ENCODE data around the gene LHFPL5. TPM values are rescaled to one million over a fixed set of nuclear protein-coding genes. Genes with fewer than 3 reads are reported as not detected.

LHFPL5 gene
- total and polyA plus RNA-seq, 4 donors = not detected

GRCh38 chr6:35857853-35858252 lies 52.7 kb downstream of the LHFPL5 start:
- Histone ChIP-seq H3K27me3 (ENCODE audit: control insufficient read depth in 1 of 2, insufficient read depth in 2 of 2, low read length in 1 of 2) (no peaks in the 10 kb centered on the region), H3K4me1 (ENCODE audit: control insufficient read depth in 1 of 2, insufficient read depth in 2 of 2, low read length in 2 of 2) (no peaks in the 10 kb centered on the region), H3K9me3 (ENCODE audit: control insufficient read depth, low read length) (no peaks in the 10 kb centered on the region), H3K4me3 (ENCODE audit: low read length in 2 of 2) (no peak overlapping the region), H3K27ac (ENCODE audit: low read depth in 1 of 2, low read length in 2 of 2) (no peak overlapping the region), H3K36me3 (ENCODE audit: control insufficient read depth in 1 of 2, insufficient read depth in 2 of 2, low read length in 1 of 2) (peaks cover 0 to 2% of the 10 kb centered on the region in 2 donors)
- DNase-seq (no peak), ATAC-seq (ENCODE audit: low FRiP score) (no peak)
- intact Hi-C loops (cut with DNase I) = no loop called here

- H3K27ac ChIP-seq (ENCODE audit: low read depth in 1 of 2, low read length in 2 of 2) = no peak overlapping the region
- DNase-seq = no peak
- H3K27me3 ChIP-seq (ENCODE audit: control insufficient read depth in 1 of 2, insufficient read depth in 2 of 2, low read length in 1 of 2) = no peaks in the 10 kb centered on the region
- H3K4me1 ChIP-seq (ENCODE audit: control insufficient read depth in 1 of 2, insufficient read depth in 2 of 2, low read length in 2 of 2) = no peaks in the 10 kb centered on the region
- no peaks in the 10 kb centered on the region for H3K9me3 ChIP-seq (ENCODE audit: control insufficient read depth, low read length)
- ATAC-seq (ENCODE audit: low FRiP score) = no peak
- intact Hi-C loops (cut with DNase I) = no loop called here
- 94 to 95% methylated on average over 4 of the region's 4 CpGs for WGBS, 2 donors
- H3K36me3 ChIP-seq (ENCODE audit: control insufficient read depth in 1 of 2, insufficient read depth in 2 of 2, low read length in 1 of 2) = peaks cover 0 to 2% of the 10 kb centered on the region in 2 donors
- H3K4me3 ChIP-seq (ENCODE audit: low read length in 2 of 2) = no peak overlapping the region
Observed at GRCh38 chr6:35859367-35859766, 54.2 kb downstream of the LHFPL5 start.

Other genes starting within 250 kb of the LHFPL5 start
- 10 to 100 TPM; 25.1 to 96.1 TPM for gene FKBP5, start 116.4 kb upstream of the LHFPL5 start, total RNA-seq
- 100 to 1,000 TPM in 1 of 2 donors, 10 to 100 TPM in 1; 79.2 to 102 TPM for gene FKBP5, start 116.4 kb upstream of the LHFPL5 start, polyA plus RNA-seq
- 1 to 10 TPM in 1 of 2 donors, under 1 TPM in 1; 0.52 to 1.4 TPM for gene ARMC12, start 68.3 kb upstream of the LHFPL5 start, total RNA-seq
- gene ARMC12, start 68.3 kb upstream of the LHFPL5 start, polyA plus RNA-seq = 1 to 10 TPM in 1 of 2 donors, under 1 TPM in 1; 0.25 to 6.4 TPM
- not detected for gene CLPSL2, start 28.8 kb upstream of the LHFPL5 start, total RNA-seq
- gene CLPSL2, start 28.8 kb upstream of the LHFPL5 start, polyA plus RNA-seq = not detected
- not detected for gene CLPSL1, start 24.3 kb upstream of the LHFPL5 start, total RNA-seq
- not detected for gene CLPSL1, start 24.3 kb upstream of the LHFPL5 start, polyA plus RNA-seq
- gene CLPS, start 8.0 kb upstream of the LHFPL5 start, total RNA-seq = 1 to 10 TPM; 2.7 to 3.2 TPM
- 1 to 10 TPM; 3.5 to 7.9 TPM for gene CLPS, start 8.0 kb upstream of the LHFPL5 start, polyA plus RNA-seq
- 10 to 100 TPM; 26.1 to 29.7 TPM for gene SRPK1, start 115.7 kb downstream of the LHFPL5 start, total RNA-seq
- 10 to 100 TPM in 1 of 2 donors, 1 to 10 TPM in 1; 9.7 to 14.8 TPM for gene SRPK1, start 115.7 kb downstream of the LHFPL5 start, polyA plus RNA-seq
- under 1 TPM; 0.26 to 0.33 TPM for gene SLC26A8, start 219.3 kb downstream of the LHFPL5 start, total RNA-seq
- not detected for gene SLC26A8, start 219.3 kb downstream of the LHFPL5 start, polyA plus RNA-seq
- gene MAPK14, start 222.5 kb downstream of the LHFPL5 start, total RNA-seq = 10 to 100 TPM; 52.6 to 62.0 TPM
- 10 to 100 TPM; 19.8 to 24.5 TPM for gene MAPK14, start 222.5 kb downstream of the LHFPL5 start, polyA plus RNA-seq